H1 (cell line): Measurements from ENCODE around the gene MKNK2. TPM values are rescaled to one million over a fixed set of nuclear protein-coding genes. Genes with fewer than 3 reads are reported as not detected.

Experiments
- CTCF ChIA-PET: fragments of 300-600 bp; sonication (Branson Sonifier 250); formaldehyde crosslinking; loops from one replicate; lab custom pipeline; 2021; ENCODE audit not compliant: partially characterized antibody; lab: Charles Lee
- POLR2A ChIA-PET: fragments of 300-600 bp; sonication (Branson Sonifier 250); formaldehyde crosslinking; loops from one replicate; lab custom pipeline; 2021; ENCODE audit warnings: inconsistent platforms; ENCODE audit not compliant: partially characterized antibody; lab: Charles Lee
- DNase-seq, 2 experiments: peaks; one replicate each; pipeline versions ENCODE4 v3.0.0 to v3.0.0-alpha.2; 2010 to 2022; ENCODE audit warnings: low spot score in 2 of 2, low read depth in 1 of 2, mixed read lengths in 1 of 2
- FAIRE-seq: peaks from 2 replicates; lab custom pipeline; 2011; peaks lifted over from hg19 to GRCh38; lab: Jason Lieb, UNC
- H2AFZ ChIP-seq: 2 replicates; pipeline ENCODE4 v1.8.1; 2012; ENCODE audit warnings: low read length, inconsistent platforms
- H2AK5ac ChIP-seq: 2 replicates; pipeline ENCODE4 v1.6.1; 2013; ENCODE audit warnings: low read depth, low read length
- H2BK120ac ChIP-seq: replicated peaks from 2 replicates; pipeline ENCODE3; 2013; ENCODE audit warnings: low read depth, low read length, inconsistent platforms
- H2BK12ac ChIP-seq: 2 replicates; pipeline ENCODE4 v1.6.1; 2013; ENCODE audit warnings: low read depth, low read length
- H2BK15ac ChIP-seq: 2 replicates; pipeline ENCODE4 v1.6.1; 2013; ENCODE audit warnings: low read length
- H2BK20ac ChIP-seq: 2 replicates; pipeline ENCODE4 v1.6.1; 2013; ENCODE audit warnings: low read length
- H2BK5ac ChIP-seq: 2 replicates; pipeline ENCODE4 v1.6.1; 2013; ENCODE audit warnings: low read depth, low read length
- H3K14ac ChIP-seq: 2 replicates; pipeline ENCODE4 v1.6.1; 2013; ENCODE audit warnings: inconsistent platforms; ENCODE audit not compliant: insufficient read length
- H3K18ac ChIP-seq: 2 replicates; pipeline ENCODE4 v1.6.1; 2013; ENCODE audit warnings: low read length; ENCODE audit errors: extremely low read depth
- H3K23ac ChIP-seq: 2 replicates; pipeline ENCODE4 v1.6.1; 2013; ENCODE audit warnings: inconsistent platforms; ENCODE audit not compliant: insufficient read length
- H3K23me2 ChIP-seq: 2 replicates; pipeline ENCODE4 v1.6.1; 2013; ENCODE audit warnings: low read depth, low read length
- H3K27ac ChIP-seq: 2 replicates; pipeline ENCODE4 v1.6.1; 2011; ENCODE audit warnings: low read depth, low read length, inconsistent platforms
- H3K27me3 ChIP-seq, 4 experiments: replicated peaks in 1 of 4; 1 replicate in 1 of 4; 2 replicates in 3 of 4; pipeline versions ENCODE4 v1.6.1 to v1.8.1; 2011 to 2013; ENCODE audit warnings: low read length in 3 of 4, mild to moderate bottlenecking in 3 of 4, inconsistent platforms in 2 of 4, mixed read lengths in 2 of 4, moderate library complexity in 1 of 4; ENCODE audit not compliant: control insufficient read depth in 3 of 4, insufficient read depth in 3 of 4; ENCODE audit errors: extremely low read depth in 1 of 4
- H3K36me3 ChIP-seq, 4 experiments: 2 replicates each; pipeline versions ENCODE4 v1.6.1 to v1.8.1; 2011 to 2013; ENCODE audit warnings: mild to moderate bottlenecking in 4 of 4, low read length in 3 of 4, moderate library complexity in 2 of 4, control low read depth in 1 of 4, inconsistent platforms in 1 of 4; ENCODE audit not compliant: insufficient read depth in 4 of 4, control insufficient read depth in 2 of 4
- H3K4ac ChIP-seq: replicated peaks from 2 replicates; pipeline ENCODE3; 2013; ENCODE audit warnings: low read length, low read depth, mixed read lengths, inconsistent platforms; ENCODE audit not compliant: insufficient read length
- H3K4me1 ChIP-seq, 4 experiments: replicated peaks in 1 of 4; 1 replicate in 1 of 4; 2 replicates in 3 of 4; pipeline versions ENCODE4 v1.6.1 to v1.8.1; 2011 to 2013; ENCODE audit warnings: low read length in 3 of 4, inconsistent platforms in 2 of 4, mixed read lengths in 1 of 4; ENCODE audit not compliant: insufficient read depth in 4 of 4, control insufficient read depth in 3 of 4
- H3K4me2 ChIP-seq, 2 experiments: 2 replicates each; pipeline versions ENCODE4 v1.6.1 to v1.8.1; 2011 to 2013; ENCODE audit warnings: low read depth in 2 of 2, low read length in 2 of 2, control low read depth in 1 of 2, inconsistent platforms in 1 of 2, mild to moderate bottlenecking in 1 of 2; ENCODE audit not compliant: insufficient read depth in 1 of 2
- H3K4me3 ChIP-seq, 4 experiments: fragments of 200-600, 300-600 bp in 1 of 4; sonication (generic), shearing (Covaris generic), sonication (Bioruptor Twin) in 1 of 4; 2 replicates each; pipeline versions ENCODE4 v1.5.1 to v1.8.1; 2011 to 2016; ENCODE audit warnings: low read length in 4 of 4, low read depth in 3 of 4, control low read depth in 2 of 4, inconsistent platforms in 2 of 4, mild to moderate bottlenecking in 2 of 4, mixed read lengths in 1 of 4, moderate library complexity in 1 of 4; ENCODE audit not compliant: insufficient read depth in 2 of 4; ENCODE audit errors: extremely low read depth in 1 of 4
- H3K56ac ChIP-seq: replicated peaks from 2 replicates; pipeline ENCODE3; 2013; ENCODE audit warnings: low read depth, mild to moderate bottlenecking, mixed read lengths, low read length, inconsistent platforms; ENCODE audit not compliant: insufficient read length
- H3K79me1 ChIP-seq: 2 replicates; pipeline ENCODE4 v1.6.1; 2013; ENCODE audit warnings: low read depth, low read length, control low read depth
- H3K79me2 ChIP-seq, 2 experiments: 2 replicates each; pipeline versions ENCODE4 v1.6.1 to v1.8.1; 2012 to 2013; ENCODE audit warnings: low read length in 2 of 2, mild to moderate bottlenecking in 2 of 2, inconsistent platforms in 1 of 2; ENCODE audit not compliant: insufficient read depth in 2 of 2, control insufficient read depth in 1 of 2
- H3K9ac ChIP-seq, 4 experiments: replicated peaks in 1 of 4; 1 replicate in 1 of 4; 2 replicates in 3 of 4; pipeline versions ENCODE4 v1.6.1 to v1.8.1; 2011 to 2013; ENCODE audit warnings: low read depth in 3 of 4, low read length in 3 of 4, control low read depth in 2 of 4, mild to moderate bottlenecking in 2 of 4, moderate library complexity in 2 of 4, inconsistent platforms in 1 of 4; ENCODE audit errors: extremely low read depth in 1 of 4
- H3K9me3 ChIP-seq, 2 experiments: 2 replicates each; pipeline versions ENCODE4 v1.6.1 to v1.8.1; 2012 to 2013; ENCODE audit warnings: mild to moderate bottlenecking in 2 of 2, moderate library complexity in 2 of 2, control low read depth in 1 of 2, inconsistent platforms in 1 of 2, low read depth in 1 of 2, low read length in 1 of 2, mixed read lengths in 1 of 2; ENCODE audit not compliant: insufficient read depth in 2 of 2
- H4K20me1 ChIP-seq, 2 experiments: replicated peaks in 1 of 2; 2 replicates each; pipeline versions ENCODE3 to v1.8.1; 2011 to 2013; ENCODE audit warnings: inconsistent platforms in 2 of 2, low read length in 2 of 2, mild to moderate bottlenecking in 1 of 2; ENCODE audit not compliant: insufficient read depth in 2 of 2, control insufficient read depth in 1 of 2
- H4K5ac ChIP-seq: 2 replicates; pipeline ENCODE4 v1.6.1; 2013; ENCODE audit warnings: low read length, low read depth, mixed read lengths, inconsistent platforms; ENCODE audit not compliant: insufficient read length
- H4K8ac ChIP-seq: 2 replicates; pipeline ENCODE4 v1.8.0; 2013; ENCODE audit warnings: mild to moderate bottlenecking, moderate library complexity, low read length, inconsistent platforms; ENCODE audit not compliant: insufficient read depth; ENCODE audit errors: extremely low read depth
- H4K91ac ChIP-seq: replicated peaks from 2 replicates; pipeline ENCODE3; 2013; ENCODE audit warnings: low read length, mixed read lengths, inconsistent platforms; ENCODE audit not compliant: insufficient read length
- ATF2 ChIP-seq: IDR thresholded peaks from 2 replicates; pipeline ENCODE4 v1.6.1; 2012; ENCODE audit warnings: low read length, inconsistent platforms
- ATF3 ChIP-seq: IDR thresholded peaks from 2 replicates; pipeline ENCODE4 v1.6.1; 2011; ENCODE audit warnings: low read depth, mild to moderate bottlenecking, low read length; ENCODE audit not compliant: insufficient read depth
- BCL11A ChIP-seq, 2 experiments: IDR thresholded peaks; one replicate each; pipeline ENCODE4 v1.6.1; 2011; ENCODE audit warnings: low read depth in 2 of 2, low read length in 2 of 2, mild to moderate bottlenecking in 2 of 2
- EP300 ChIP-seq, 2 experiments: IDR thresholded peaks; 1 replicate in 1 of 2; 2 replicates in 1 of 2; pipeline ENCODE4 v1.6.1; 2011 to 2012; ENCODE audit warnings: low read depth in 2 of 2, low read length in 2 of 2, mild to moderate bottlenecking in 2 of 2, borderline replicate concordance in 1 of 2, inconsistent platforms in 1 of 2, moderate library complexity in 1 of 2
- JUND ChIP-seq: IDR thresholded peaks from 2 replicates; pipeline ENCODE4 v1.6.1; 2011; ENCODE audit warnings: mild to moderate bottlenecking, improper control_type of control experiment, low read length
- KDM4A ChIP-seq: IDR thresholded peaks from one replicate; pipeline ENCODE4 v1.7.1; 2012; ENCODE audit warnings: low read depth, mild to moderate bottlenecking, moderate library complexity, low read length, inconsistent platforms; ENCODE audit not compliant: severe bottlenecking
- POLR2AphosphoS5 ChIP-seq: IDR thresholded peaks from 2 replicates; pipeline ENCODE4 v1.6.1; 2011; ENCODE audit warnings: low read depth, low read length
- RAD21 ChIP-seq, 2 experiments: IDR thresholded peaks in 1 of 2; conservative IDR thresholded peaks in 1 of 2; 2 replicates each; pipeline ENCODE4 v1.6.1; 2011; ENCODE audit warnings: low read depth in 2 of 2, low read length in 2 of 2, improper control_type of control experiment in 1 of 2, inconsistent platforms in 1 of 2, mild to moderate bottlenecking in 1 of 2, moderate library complexity in 1 of 2
- SP1 ChIP-seq: IDR thresholded peaks from 2 replicates; pipeline ENCODE4 v1.6.1; 2011; ENCODE audit warnings: low read depth, low read length
- WGBS, 2 experiments: shearing (Covaris generic) in 1 of 2; methylation state at CpG; one replicate each; pipeline versions ENCODE4 v1.1.6 to v1.1.7; 2013 to 2015; ENCODE audit warnings: low lambda C conversion rate in 2 of 2, mixed read lengths in 2 of 2, inconsistent platforms in 1 of 2, low coverage in 1 of 2, missing lambda C conversion rate in 1 of 2; ENCODE audit not compliant: insufficient replicate concordance in 2 of 2, insufficient coverage in 1 of 2, insufficient read length in 1 of 2; ENCODE audit errors: extremely low coverage in 1 of 2, missing lambda C conversion rate in 1 of 2; 5-methylcytosine and 5-hydroxymethylcytosine counted together
- polyA plus RNA-seq, 7 experiments: library from polyadenylated mRNA; depleted of rRNA in 3 of 7; stranded (reverse) in 5 of 7; unstranded in 2 of 7; fragments of >200 nt in 5 of 7; fragments of 200-250 nt in 2 of 7; gene quantifications; 1 replicate in 5 of 7; 2 replicates in 1 of 7; 4 replicates in 1 of 7; pipeline versions ENCODE4 v1.2.1 to v1.2.3, GENCODE V29; 2011 to 2013; ENCODE audit warnings: missing spikeins in 2 of 7, mixed read lengths in 2 of 7
- total RNA-seq: library from RNA; stranded (reverse); fragmentation: NEBNext Ultra II Directional; extraction: Animal tissue kit (Norgen Biotek cat#: 25700); gene quantifications from 2 replicates; pipeline ENCODE4 v1.2.1, GENCODE V29; 2021

Gene MKNK2
- total and polyA plus RNA-seq, 2 of the 8 experiments (the other 6 are each of a cell fraction or from before 2014, with no cell fraction given), result 163 to 166 TPM

GRCh38 chr19:2043251-2043641, 7.8 kb downstream of the MKNK2 start:
- H2BK120ac ChIP-seq, result no peak overlapping the region
- H3K18ac ChIP-seq, result 0 out of 2 replicates have a peak overlapping the region, but pooled peaks have one; percentile 25
- DNase-seq, result peak in 1 of 2 experiments; percentile 49
- H2BK5ac ChIP-seq, result peak overlapping the region; percentile 92; the same call in 1 of the 2 replicates
- H4K91ac ChIP-seq, result no peak overlapping the region
- H3K9ac ChIP-seq, result no peak overlapping the region
- no peak overlapping the region for H2AK5ac ChIP-seq
- H3K4ac ChIP-seq, result no peak overlapping the region
- peak overlapping the region; percentile 94; the same call in 1 of the 2 replicates for H3K27ac ChIP-seq
- H2BK15ac ChIP-seq, result peak overlapping the region; percentile 72; the same call in 1 of the 2 replicates
- peaks cover 10% of the 10 kb centered on the region for H3K79me1 ChIP-seq
- H4K20me1 ChIP-seq, result peaks cover 10 to 41% of the 10 kb centered on the region in 2 experiments
- no peak overlapping the region for H4K5ac ChIP-seq
- no peak overlapping the region for H3K56ac ChIP-seq
- H3K4me2 ChIP-seq, result 0 out of 4 replicates have a peak overlapping the region, but pooled peaks of 1 of the 2 experiments have one; percentile 65
- CTCF ChIA-PET, result interaction anchor here (1.3 to 2.7 kb wide), 3 partner anchors 24 to 115 kb away, joined by 4 to 13 read pairs (median 5); no protein-coding TSS in a partner anchor
- H3K23ac ChIP-seq, result no peak overlapping the region
- POLR2A ChIA-PET, result interaction anchor here (0.6 to 27.5 kb wide), 8 partner anchors 8 to 578 kb away, joined by 3 to 524 read pairs (median 4); partner anchors contain the start of genes ADAT3, MKNK2 and SCAMP4
- 87% methylated on average over 9 of the region's 9 CpGs; no CpG with 5 or more reads in 1 of the 2 experiments for WGBS, 2 experiments
- no peak overlapping the region for H3K4me3 ChIP-seq
- H3K79me2 ChIP-seq, result peaks cover 0 to 9% of the 10 kb centered on the region in 2 experiments; a peak in 1 of 4 replicates
- H3K4me1 ChIP-seq, result peaks cover 0 to 19% (median 14%) of the 10 kb centered on the region in 4 experiments; a peak in 5 of 7 replicates
- H3K23me2 ChIP-seq, result no peaks in the 10 kb centered on the region
- no peak overlapping the region for H3K14ac ChIP-seq
- H2AFZ ChIP-seq, result no peak overlapping the region
- no peak for FAIRE-seq
- no peaks in the 10 kb centered on the region for H3K9me3 ChIP-seq
- no peaks in the 10 kb centered on the region for H3K27me3 ChIP-seq
- H3K36me3 ChIP-seq, result peaks cover 7 to 43% (median 29%) of the 10 kb centered on the region in 4 experiments
- H4K8ac ChIP-seq, result no peak overlapping the region
- no peak overlapping the region for H2BK12ac ChIP-seq
- H2BK20ac ChIP-seq, result no peak overlapping the region
- no peak for TF ChIP-seq BCL11A (IDR thresholded peaks at IDR 0.05; ENCODE audit: low read depth in 2 of 2, low read length in 2 of 2)
- no peak for TF ChIP-seq ATF3
- TF ChIP-seq EP300 (IDR thresholded peaks at IDR 0.05; ENCODE audit: borderline replicate concordance in 1 of 2, low read depth in 2 of 2, low read length in 2 of 2), result no peak
- TF ChIP-seq SP1, result no peak
- TF ChIP-seq RAD21 (IDR thresholded peaks at IDR 0.05 in 1 of 2, conservative IDR thresholded peaks at IDR 0.05 in 1 of 2; ENCODE audit: low read depth in 2 of 2, low read length in 2 of 2), result no peak
- TF ChIP-seq JUND, result no peak
- no peak for TF ChIP-seq ATF2
- TF ChIP-seq POLR2AphosphoS5, result no peak
- TF ChIP-seq KDM4A, result no peak
